ENCODE results near the gene KCTD11.

KCTD11 gene

GRCh38 chr17:7389924-7390910, 38.3 kb downstream of the KCTD11 start:
- Histone ChIP-seq H3K27ac (no peak overlapping the region), H3K4me3 (no peak overlapping the region)
- DNase-seq (ENCODE audit: low spot score): no peak
- no peak for TF ChIP-seq CTCF (IDR thresholded peaks at IDR 0.05)

- no peak for DNase-seq (ENCODE audit: low spot score)
- H3K4me3 ChIP-seq: no peak overlapping the region
- no peak overlapping the region for H3K27ac ChIP-seq
- no peak for TF ChIP-seq CTCF (IDR thresholded peaks at IDR 0.05)
Measured at GRCh38 chr17:7391307-7391706, 39.3 kb downstream of the KCTD11 start.

DNA sequence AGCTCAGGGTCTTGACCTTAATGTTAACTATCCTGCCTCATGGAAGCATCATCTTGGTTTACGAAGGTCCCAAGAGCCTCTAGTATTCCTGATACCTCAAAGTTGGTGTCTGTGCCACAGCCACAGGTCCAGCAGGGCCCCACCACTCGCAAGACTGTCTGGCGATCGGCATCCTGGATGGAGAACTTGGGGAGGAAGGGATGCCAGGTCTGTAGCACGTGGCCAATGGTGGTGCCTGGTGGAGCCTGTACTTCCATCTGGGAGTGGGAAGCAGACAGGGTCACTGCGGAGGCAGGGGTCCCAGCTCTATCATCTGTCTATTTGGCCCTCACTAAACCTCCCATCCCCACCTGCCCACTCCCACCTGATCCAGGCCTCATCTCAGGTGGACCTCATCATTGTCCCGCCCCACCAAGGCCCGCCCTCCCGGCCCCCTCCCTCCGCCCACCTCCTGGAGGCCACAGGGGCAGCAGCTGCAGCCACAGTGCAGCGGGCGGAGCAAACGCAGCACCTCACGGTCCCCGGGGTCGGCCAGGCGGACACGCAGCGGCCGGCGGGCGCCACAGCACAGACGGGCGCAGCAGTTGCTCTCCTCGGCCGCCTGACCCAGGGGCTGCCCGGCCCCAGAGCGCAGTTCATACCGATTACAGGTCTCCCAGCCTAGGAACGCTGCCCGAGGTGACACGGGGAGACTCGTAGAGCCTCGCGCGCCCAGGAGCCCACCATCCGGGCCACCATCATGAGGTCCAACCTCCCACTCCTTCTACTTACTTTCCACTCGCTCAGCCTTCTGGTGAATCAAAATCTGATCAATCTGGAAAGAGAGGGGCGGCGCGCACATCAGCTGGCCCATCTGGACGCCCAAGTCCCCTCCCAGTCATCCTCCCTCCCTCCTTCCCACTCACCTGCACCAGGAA, 41.0 kb downstream of the KCTD11 start:
- TF ChIP-seq CTCF (IDR thresholded peaks at IDR 0.05): no peak
- DNase-seq (ENCODE audit: low spot score): no peak
- peak overlapping the region; percentile 89 to 96 for H3K27ac ChIP-seq
- peak overlapping the region; percentile 93 for H3K4me3 ChIP-seq

GRCh38 chr17:7393613-7394451, 41.9 kb downstream of the KCTD11 start:
- no peak for DNase-seq (ENCODE audit: low spot score)
- peak overlapping the region; percentile 93 for H3K4me3 ChIP-seq
- H3K27ac ChIP-seq: peak overlapping the region; percentile 89 to 96
- no peak for TF ChIP-seq CTCF (IDR thresholded peaks at IDR 0.05)

DNA sequence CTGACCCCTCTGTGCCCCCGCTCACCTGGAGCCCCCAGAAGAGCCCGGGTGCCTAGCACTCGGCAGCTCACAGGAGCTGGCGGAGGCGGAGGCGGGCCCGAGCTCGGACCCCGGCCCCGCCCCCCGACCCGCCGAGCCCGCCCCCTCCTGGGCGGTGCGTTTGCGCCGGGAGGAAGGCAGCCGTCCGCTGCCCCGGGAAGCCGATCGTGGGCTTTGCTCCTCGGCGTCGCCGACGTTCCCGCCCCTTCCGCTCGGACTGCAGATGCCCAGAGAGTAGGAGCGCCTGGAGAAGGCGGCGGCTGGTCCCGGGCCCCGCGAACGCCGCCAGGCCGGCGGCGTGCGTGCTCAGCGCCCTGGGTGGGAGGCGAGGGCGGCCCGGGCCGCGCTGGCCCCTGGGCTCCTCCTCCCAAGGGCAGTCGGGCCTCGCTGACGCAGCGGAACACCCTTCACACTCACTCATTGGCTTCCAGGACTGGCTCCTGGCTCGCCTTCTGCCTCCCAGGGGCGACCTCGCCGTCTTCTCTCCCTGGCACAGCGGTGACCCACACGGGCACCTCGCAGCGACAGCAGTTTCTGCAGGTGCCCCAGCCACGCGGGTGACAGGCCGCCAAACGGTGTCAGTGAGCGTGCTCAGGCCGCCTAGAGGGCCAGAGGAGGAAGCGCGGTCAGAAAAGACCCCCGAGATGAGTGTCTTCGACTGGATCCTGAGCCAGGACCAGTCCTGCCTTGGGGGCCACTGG, 42.7 kb downstream of the KCTD11 start, which contains the start of gene PLSCR3:
TSS of gene PLSCR3 (minus strand) at position 74 of the 740 bp plus-strand sequence. CDS start 415 bp downstream, outside the sequence.
- Histone ChIP-seq H3K4me3 (peak within 1 kb of the TSS; percentile 93), H3K27ac (peak within 1 kb of the TSS; percentile 89 to 96)
- DNase-seq (ENCODE audit: low spot score): peak; percentile 90
- TF ChIP-seq CTCF (IDR thresholded peaks at IDR 0.05): no peak

GRCh38 chr17:7396147-7396546, 44.2 kb downstream of the KCTD11 start:
- no peak overlapping the region for H3K4me3 ChIP-seq
- no peak overlapping the region for H3K27ac ChIP-seq
- DNase-seq (ENCODE audit: low spot score): no peak
- TF ChIP-seq CTCF (IDR thresholded peaks at IDR 0.05): no peak

Measured in coronary artery (tissue), 2 donors.